GM19438 (cell line): Measurements from ENCODE around the gene ST6GALNAC4.

Experiments used
- ATAC-seq: cut with Tn5 transposase; IDR thresholded peaks from one replicate; pipeline ENCODE4 v1.9.1; 2021; ENCODE audit warnings: low read depth; ENCODE audit not compliant: unreplicated experiment

The ST6GALNAC4 gene, protein sequence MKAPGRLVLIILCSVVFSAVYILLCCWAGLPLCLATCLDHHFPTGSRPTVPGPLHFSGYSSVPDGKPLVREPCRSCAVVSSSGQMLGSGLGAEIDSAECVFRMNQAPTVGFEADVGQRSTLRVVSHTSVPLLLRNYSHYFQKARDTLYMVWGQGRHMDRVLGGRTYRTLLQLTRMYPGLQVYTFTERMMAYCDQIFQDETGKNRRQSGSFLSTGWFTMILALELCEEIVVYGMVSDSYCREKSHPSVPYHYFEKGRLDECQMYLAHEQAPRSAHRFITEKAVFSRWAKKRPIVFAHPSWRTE

DNA sequence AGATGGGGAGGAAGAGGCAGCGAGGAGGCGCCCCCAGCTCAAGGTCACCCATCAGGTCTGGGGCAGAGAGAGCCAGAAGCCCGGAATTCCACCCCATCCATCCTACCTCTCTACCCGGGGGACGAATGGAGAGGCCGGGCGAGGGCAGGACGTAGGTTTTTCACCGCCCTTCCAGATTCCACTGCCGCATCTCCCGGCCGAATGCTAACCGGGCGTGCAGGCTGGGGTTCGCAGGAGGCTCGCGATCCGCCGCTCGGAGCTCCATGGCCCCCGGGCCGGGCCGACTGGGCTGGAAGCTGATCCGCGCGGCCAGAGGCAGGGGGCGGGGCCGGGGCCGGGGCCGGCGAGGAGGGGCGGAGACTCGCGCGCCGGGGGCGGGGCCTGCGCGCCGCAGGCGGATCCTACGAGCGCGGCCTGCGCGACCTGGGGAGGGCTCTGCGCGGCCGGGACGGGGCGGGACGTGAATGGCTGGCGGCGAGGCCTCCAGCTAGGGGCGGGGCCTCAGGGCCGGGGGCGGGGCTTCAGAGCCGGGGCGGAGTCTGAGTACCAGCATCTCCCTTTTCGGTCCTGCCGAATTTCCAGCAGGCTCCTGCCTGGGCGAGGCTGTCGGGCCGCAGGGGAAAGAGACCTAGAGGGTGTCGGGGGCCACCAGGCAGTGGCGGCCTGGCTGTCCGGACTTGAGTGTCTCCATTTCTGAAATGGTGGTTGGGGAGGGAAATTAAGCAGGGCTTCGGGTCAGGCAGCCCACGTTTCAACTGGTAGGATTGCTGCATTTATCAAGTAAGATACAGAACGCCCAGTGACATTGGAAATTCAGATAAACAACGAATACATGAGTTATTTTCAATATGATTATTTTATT, at the start of gene ST6GALNAC4:
TSS of gene ST6GALNAC4 (minus strand) at position 322 of the 862 bp plus-strand sequence. CDS start 622 bp downstream, outside the sequence.
- peak; percentile 57 for ATAC-seq

DNA sequence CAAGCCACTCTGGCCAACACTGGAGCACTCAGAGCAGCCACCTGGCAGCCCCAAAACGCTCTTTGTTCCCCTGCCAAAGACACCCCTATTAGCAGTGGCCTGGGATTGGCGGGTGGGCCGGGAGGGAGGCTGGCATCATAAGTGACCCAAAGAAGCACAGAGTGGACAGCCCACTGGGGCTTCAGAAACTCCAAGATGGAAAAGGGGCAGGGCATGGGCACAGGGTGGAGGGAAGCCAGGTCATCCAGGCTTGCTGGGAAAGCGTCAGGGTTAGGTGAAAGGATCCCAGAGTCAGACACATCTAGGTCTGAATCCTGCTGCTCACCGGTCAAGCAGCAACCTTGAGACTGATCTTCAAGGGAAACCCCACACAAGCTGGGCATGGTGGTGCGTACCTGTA, 49.1 kb upstream of the ST6GALNAC4 start:
- ATAC-seq = no peak

DNA sequence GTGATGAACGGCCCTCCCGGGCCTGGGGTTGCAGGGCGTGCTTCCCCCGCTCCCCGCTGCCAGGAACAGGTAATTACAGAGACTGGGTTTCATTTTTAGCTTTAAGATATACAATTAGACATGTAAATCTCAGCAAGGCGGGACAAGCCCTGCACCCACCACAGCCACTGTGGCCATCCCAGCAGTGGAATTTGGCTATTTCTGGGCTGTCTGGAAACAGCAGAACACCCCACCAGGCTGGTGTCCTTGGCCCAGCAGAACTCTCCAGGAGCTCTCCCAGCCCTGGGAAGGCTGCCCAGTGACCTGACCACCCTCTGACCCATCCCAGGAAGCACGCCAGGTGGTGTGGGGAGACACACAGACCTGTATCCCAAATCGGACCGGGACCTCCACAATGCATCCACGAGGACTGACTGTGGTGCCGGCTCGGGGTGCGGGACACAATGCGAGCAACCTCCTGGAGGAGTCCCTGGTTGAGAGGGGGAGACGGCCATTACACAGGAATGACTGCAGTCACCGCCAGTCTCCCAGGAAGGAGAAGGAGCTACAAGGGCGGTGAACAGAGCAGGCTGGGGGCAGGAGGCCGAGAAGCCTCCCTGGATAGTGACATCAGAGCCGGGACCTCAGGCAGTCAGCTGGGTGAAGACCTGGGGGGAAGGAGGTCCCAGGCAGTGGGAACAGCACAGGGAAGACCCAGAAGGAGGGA, 46.7 kb upstream of the ST6GALNAC4 start:
- no peak for ATAC-seq

DNA sequence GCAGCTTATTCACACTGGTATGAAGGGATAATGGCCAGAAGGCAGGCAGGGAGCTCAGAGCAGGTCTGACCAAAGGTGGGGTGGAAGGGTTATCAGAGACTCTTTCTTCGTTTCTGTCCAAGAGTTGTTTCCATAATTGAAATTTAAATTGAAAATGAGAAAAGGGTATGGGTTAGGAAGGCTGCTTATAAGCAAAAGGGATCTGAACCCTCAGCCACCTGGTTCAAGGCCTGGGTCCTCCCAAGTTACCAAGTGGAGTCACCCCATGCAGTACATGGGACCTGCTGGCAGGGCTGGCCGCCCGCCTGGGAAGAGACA, 46.2 kb upstream of the ST6GALNAC4 start:
- ATAC-seq = no peak

DNA sequence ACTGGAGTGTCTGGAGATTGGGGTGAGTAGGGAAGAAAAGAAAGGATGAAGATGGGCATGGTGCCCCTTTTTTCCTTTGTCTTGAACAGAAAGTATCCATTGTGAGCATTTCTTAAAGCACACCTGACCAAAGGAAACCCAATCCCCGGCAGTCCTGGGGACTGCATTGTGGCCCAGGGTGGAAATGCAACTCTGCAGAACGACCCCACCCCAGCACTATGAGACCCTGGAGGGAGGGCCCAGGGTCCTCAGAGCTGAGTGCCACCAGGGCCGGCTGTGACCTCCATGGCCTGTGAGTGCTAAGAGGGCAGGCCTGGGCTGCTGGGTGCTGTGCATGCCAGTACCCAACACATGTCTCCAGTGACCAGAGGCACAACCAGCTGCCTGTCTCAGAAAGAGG, 45.4 kb upstream of the ST6GALNAC4 start:
- no peak for ATAC-seq

DNA sequence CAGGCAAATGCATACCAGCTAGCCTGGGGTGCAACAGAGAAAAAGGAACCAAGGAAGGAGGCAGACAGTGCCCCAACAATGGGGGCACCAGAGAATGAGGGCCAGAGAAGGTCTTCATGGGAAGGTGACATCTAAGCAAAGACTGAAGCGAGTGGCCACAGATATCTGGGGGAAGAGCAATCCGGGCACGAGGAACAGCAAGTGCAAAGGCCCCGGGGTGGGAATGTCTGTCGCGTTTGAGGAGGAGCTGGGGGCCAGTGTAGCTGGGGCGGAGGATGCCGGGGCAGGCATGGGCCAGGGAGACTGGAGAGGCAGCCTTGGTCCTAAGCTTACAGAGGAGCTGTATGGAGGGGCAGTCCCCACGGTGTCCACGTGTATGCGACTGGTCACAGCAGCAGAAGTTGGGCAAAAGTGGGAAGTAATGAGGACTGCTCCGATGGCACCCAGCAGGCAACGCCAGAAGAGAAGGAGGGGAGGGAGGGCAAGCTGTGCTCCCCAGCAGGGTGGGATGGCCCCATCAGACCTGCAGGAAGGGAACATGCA, 44.8 kb upstream of the ST6GALNAC4 start:
- ATAC-seq = no peak

DNA sequence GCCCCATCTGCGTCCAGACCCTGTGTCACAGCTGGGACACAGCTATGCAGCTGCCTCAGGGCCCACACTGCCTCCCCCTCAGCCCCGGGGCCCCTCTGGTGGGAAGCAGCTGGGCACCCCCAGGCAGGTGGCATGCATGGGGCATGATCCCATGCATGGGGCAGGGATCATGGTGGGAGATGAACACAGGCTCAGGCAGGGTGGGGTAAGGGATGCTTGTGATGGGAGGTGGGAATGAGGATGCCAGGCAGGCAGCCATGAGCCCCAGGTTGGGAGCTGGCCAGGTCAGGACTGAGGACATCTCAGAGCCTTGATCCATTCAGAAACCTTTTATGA, 44.3 kb upstream of the ST6GALNAC4 start:
- ATAC-seq = no peak

DNA sequence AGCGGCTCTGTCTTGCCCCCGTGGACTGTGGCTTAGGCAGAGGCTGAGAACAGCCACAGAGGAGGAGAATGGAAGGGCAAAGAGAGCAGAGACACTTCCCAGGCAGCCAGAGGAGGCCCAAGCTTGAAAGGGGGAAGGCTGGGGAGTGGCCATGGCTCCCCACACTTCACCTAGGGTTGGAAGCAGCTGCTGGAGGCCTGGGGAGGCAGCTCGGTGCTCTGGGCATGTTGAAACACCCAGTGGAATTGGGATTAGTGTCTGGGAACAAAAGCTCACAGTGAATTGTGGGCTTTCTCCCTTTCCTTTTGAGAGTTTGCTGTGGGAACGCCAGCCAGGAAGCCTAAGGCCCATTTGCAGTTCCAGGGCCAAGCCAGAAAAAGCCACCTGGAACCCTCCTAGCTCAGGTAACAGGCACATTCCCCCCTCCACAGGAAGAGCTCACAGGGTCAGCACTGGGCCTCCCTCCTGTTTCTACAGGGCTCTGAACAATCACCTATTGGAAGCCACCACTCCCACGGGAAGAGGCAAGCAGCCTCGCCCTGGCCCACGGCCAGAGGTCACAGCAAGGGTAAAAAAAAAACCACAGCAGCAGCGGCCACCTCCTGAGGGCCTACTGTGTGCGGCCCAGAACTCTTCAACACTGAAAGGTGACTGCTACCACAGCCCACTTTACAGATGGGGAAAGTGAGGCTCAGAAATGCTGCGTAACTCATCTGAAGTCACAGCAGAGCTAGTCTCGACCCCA, 43.7 kb upstream of the ST6GALNAC4 start:
- ATAC-seq = no peak

DNA sequence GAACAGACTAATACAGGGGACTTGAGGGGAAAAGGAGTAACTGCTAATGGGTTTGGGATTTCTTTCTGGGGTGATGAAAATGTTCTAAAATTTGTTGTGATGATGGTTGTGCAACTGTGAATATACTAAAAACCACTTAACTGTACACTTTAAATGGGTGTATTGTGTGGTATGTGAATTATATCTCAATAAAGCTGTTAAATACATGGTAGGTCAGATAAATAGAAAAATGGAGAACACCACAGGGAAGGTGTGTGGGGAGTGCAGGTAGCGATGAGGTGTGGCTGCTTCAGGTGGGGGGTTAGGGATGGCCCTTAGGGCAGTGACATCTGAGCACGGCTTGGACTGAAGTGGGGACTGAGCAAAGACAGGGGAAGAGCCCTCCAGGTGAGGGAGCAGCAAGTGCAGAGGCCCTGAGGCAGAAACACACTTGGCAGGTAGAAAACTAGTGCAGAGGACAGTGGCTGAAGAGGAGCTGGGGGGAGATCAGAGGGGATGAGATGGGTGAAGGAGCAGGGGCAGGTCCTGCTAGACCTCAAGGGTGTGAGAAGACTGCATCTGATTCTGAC, 43.1 kb upstream of the ST6GALNAC4 start:
- ATAC-seq = no peak

DNA sequence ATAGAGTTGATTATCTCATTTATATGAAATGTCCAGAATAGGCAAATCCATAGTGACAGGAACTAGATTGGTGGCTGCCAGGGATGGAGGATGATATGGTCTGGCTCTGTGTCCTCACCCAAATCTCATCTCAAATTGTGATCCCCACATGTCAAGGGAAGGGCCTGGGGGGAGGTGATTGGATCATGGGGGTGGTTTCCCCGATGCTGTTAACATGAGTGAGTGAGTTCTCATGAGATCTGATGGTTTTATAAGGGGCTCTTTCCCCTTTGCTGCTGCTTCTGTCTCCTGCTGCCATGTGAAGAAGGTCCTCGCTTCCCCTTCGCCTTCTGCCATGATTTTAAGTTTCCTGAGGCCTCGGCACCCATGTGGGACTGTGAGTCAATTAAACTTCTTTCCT, 42.6 kb upstream of the ST6GALNAC4 start:
- ATAC-seq = no peak

DNA sequence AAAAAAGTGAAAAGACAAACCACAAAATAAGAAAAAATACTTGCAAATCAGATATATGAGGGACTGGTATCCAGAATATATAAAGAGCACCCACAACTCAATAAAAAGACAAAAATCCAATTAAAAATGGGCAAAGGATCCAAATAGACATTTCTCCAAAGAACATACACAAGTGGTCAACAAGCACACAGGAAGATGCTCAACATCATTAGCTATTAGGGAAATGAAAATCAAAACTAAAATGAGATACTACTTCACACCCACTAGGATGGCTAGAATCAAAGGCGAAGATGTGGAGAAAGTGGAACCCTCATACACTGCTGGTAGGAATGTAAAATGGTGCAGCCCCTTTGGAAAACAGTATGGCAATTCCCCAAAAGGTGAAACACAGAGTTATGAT, 41.9 kb upstream of the ST6GALNAC4 start:
- no peak for ATAC-seq

DNA sequence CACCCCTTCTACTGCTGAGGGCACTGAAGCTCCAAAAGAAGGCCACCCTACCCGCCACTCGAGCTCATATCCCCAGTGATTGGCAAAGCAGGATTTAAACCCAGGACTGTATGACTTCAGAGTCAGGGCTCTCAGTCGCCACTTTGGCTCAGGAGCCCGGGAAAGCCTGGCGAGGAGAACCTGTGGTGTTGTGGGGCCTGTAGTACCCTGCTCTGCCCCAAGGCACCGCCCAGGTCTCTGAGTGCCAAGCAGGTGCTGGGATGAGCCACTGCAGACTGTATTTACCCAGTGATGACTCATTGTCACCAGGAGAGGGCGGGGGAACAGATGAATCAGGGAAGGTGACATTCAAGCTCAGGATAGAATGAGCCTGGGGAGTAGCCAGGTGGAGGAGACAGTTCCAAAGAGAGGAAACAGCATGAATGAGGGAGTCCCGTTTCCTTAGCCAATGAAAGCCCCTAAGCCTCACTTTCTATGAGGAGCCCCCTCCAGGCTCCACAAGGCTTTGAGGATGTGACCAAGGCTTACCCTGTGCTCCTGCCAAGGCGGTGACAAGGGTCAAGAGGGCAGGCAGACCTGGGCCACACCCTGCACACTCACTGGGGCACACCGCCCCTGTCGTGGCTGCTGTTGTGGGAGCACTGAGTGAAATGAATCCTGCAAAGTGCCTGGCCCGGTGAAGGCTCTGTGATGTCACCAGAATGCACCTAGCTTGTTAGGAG, 38.6 kb upstream of the ST6GALNAC4 start:
- ATAC-seq = no peak

DNA sequence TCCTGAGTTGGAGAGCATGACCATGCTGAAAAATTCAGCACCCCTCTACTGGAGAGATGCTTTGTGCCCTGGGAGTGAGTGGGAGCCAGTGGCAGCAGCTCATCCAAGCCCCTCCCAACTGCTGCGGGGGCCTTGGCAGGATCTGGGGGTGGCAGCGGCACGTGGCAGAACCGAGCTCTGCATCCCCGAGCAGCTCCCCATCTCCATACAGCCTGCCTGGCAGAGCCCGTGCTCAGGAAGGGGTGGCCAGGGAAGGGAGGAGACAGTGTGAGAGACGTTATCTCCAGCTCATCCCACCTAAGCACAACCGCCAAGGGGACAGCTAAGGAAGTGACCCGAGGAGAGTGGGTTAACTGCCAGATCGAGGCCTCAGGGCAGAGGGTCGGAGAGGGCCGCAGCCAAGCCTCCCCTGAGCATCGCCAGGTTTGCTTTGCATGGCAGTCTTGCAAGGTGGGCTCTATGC, 38.0 kb upstream of the ST6GALNAC4 start:
- no peak for ATAC-seq

DNA sequence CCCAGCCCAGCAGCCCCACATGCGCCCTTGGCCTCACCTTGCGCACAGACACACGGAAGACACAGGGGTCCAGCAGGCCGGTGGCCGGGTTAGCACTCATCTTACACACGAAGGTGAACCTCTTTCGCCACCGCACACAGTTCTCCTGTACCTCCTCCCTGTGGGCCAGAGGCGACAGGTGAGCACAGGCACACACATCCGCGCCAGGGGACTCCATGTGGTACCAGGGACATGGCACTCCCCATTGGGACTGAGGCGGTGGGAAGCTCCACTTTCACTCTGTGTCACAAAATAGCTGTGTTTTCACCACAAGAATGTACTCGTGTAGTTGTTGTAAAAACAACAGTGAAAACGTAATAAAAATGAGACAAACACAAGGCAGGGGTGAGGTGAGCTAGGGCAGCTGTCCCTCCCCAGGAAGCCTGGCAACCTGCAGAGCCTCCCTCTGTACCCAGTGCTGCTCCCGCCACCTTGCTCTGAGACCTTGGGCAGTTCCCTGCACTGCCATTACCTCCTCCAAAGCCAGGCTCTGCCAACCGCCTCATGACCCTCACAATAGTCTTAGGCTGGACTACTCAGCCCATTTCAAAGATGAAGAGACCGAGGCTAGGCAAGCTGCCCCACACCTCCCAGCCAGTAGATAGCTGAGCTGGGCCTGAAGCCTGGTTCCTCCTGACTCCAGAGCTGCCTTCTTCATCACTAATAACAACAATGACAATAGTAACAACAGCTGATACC, 37.1 kb upstream of the ST6GALNAC4 start:
- no peak for ATAC-seq

DNA sequence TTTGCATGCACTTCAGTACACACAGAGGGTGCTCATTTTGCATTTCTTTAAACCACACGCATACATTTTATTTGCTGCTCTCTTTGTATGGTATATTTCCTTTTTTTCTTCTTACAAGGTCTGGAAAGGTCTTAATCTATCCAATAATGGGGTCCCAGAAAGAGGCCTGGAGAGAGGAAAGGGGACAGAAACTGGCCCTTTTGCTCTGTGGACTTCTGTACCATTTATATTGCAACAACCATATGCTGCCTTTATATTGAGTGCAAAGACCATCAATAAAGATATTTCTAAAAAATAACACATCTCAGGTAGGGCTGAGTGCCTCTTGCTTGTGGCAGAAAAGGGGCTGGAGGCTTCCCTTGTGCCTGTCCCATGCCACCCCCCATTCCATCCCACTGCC, 36.3 kb upstream of the ST6GALNAC4 start:
- ATAC-seq = no peak

DNA sequence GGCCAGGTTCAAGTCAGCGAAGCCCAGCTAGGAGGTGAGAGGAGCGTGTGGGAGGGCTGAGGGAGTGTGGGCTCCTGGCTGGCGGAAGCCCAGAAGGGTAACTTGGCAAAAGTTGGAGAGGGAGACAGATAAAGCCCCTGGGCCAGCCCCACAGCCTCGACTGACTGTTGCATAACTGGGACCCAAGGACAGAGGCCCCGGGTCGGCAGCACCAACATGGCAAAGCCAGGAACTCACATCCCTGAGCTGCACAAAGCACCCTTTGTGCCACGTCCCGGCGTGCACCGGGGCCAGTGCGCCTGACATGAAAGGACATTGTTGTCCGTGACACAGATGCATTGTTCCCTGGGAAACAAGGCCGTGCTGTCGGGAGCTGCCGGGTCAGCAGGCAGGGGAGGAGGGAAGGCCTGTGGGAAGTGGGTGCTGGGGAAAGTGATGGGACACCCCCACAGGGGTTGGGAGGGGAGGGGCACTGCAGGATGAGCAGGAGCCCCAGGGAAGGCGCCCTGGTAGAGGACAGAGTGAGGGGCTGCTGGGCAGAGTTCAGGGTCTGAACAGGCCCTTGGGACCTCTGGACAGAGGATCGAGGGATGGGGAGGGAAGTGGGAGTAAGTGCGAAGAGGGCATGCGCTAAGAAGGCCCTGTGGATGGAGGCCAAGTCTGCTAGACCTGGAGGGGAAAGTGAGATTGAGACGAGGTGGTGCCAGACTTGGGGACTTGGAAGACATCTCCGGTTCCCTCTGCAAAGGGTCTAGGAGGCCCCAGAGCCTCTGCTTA, 33.9 kb upstream of the ST6GALNAC4 start:
- ATAC-seq = no peak

DNA sequence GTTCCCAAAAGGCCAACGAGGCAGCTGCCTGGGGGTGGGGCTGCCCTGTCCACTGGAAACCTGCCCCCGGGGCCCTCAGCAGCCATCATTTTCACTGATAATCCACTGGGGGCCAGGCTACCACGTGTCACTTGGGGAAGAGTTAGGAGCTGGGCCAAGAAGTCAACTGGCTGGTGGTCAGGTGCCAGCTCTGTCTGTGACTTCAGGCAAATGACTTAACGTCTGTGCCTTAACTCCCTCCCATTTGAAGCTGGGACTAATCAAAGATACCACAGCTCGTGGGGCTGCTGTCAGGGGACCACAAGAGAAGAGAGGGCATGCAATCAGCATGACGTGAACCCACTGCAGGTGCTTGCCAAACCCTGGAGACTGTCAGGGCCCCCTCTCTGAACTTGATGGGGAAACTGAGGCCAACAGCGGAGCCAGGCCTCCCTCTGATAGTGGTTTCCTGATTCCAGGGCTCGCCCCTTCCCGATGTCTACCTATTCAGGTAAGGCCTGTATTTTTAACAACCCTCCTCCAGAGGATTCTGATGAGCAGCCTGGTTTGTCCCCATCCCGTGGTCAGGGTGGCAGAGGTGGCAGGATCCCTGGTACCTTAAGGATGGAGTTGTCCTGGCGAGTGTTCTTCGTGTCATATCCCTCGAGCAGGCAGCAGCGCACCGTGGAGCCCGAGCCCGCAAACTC, 33.1 kb upstream of the ST6GALNAC4 start:
- ATAC-seq = no peak
